Skeletal muscle tissue (tissue), 4 donors: ENCODE measurements around the gene OR4M1. TPM values are rescaled to one million over a fixed set of nuclear protein-coding genes. Genes with fewer than 3 reads are reported as not detected.
"Not testable (repeated sequence)": the region's sequence is repeated elsewhere in the genome, so short reads cannot be mapped to it uniquely, and the experiment has no call there.

Experiments used
- H3K27ac ChIP-seq: one replicate; pipeline ENCODE4 v1.7.0; 2013; ENCODE audit warnings: mild to moderate bottlenecking, low read depth, low read length, inconsistent platforms
- H3K27me3 ChIP-seq, 3 donors: one replicate each; pipeline ENCODE4 v1.7.0; 2013; ENCODE audit warnings: low read length in 3 of 3; ENCODE audit not compliant: control insufficient read depth in 3 of 3, insufficient read depth in 3 of 3
- H3K36me3 ChIP-seq, 3 donors: one replicate each; pipeline ENCODE4 v1.7.0; 2013; ENCODE audit warnings: low read length in 3 of 3; ENCODE audit not compliant: control insufficient read depth in 3 of 3, insufficient read depth in 3 of 3
- H3K4me1 ChIP-seq, 3 donors: one replicate each; pipeline ENCODE4 v1.7.0; 2013; ENCODE audit warnings: low read length in 3 of 3, mild to moderate bottlenecking in 3 of 3; ENCODE audit not compliant: control insufficient read depth in 3 of 3, insufficient read depth in 3 of 3
- H3K4me3 ChIP-seq, 3 donors: one replicate each; pipeline ENCODE4 v1.7.0; 2013; ENCODE audit warnings: low read length in 3 of 3
- H3K9ac ChIP-seq, 3 donors: one replicate each; pipeline ENCODE4 v1.7.0; 2013; ENCODE audit warnings: low read length in 3 of 3, mild to moderate bottlenecking in 3 of 3, moderate library complexity in 2 of 3, low read depth in 1 of 3
- H3K9me3 ChIP-seq, 3 donors: one replicate each; pipeline ENCODE4 v1.7.0; 2013; ENCODE audit warnings: low read length in 3 of 3; ENCODE audit not compliant: control insufficient read depth in 3 of 3
- total RNA-seq: library from RNA; depleted of rRNA; stranded (reverse); fragments of >200 nt; gene quantifications from one replicate; pipeline ENCODE4 v1.2.3, GENCODE V29; 2014
- donor health status: Osteomylitis.

OR4M1 gene, protein sequence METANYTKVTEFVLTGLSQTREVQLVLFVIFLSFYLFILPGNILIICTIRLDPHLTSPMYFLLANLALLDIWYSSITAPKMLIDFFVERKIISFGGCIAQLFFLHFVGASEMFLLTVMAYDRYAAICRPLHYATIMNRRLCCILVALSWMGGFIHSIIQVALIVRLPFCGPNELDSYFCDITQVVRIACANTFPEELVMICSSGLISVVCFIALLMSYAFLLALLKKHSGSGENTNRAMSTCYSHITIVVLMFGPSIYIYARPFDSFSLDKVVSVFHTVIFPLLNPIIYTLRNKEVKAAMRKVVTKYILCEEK
- total RNA-seq: not detected

DNA sequence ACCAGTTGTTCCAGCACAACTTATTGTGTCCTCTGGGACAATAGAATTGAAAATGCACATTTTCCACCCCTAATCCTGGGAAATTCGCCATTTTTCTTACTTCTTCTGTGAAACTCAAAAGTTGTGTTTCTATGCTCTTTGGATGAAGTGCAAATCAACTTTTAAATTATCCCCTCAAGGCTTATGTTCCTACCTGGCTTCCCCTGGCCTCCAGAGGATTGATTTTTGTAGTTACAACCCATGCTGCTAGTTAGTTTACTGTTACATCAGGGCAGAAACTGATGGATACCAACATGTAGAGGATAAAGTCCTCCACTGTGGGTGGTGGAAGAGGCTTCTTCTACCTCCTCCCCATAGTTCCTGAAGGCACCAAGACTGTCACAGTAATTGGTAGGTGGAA lies at the start of gene OR4M1:
Gene OR4M1 (plus strand): TSS at position 301 of the 400 bp plus-strand sequence. CDS start 6,819 bp downstream, outside the sequence.
- H3K9me3 ChIP-seq, H3K4me1 ChIP-seq, H3K36me3 ChIP-seq, H3K9ac ChIP-seq, H3K4me3 ChIP-seq, H3K27ac ChIP-seq, H3K27me3 ChIP-seq: not testable (repeated sequence)

DNA sequence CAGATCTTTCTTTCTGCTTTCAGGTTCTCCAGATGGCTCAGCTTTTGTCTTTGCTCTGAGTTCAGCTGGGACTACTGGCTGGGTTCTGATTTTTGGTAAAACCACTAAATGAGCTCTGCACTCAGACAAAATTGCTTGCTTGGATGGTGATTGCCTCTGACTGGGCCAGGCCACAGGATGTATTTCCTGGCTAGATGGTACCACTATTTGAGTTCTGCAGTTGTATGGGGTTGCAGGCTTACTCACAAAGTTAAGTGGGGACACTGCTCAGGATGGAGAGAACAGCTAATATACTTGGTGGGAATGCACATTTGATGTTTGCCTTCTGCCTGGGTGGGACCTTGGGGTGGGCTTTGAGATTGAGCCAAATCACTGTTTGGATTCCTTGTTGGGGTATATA lies 43.9 kb upstream of the OR4M1 start:
- H3K9ac ChIP-seq: no peak overlapping the region
- no peaks in the 10 kb centered on the region for H3K27me3 ChIP-seq
- H3K9me3 ChIP-seq: peaks cover 0 to 17% (median 7%) of the 10 kb centered on the region in 3 donors
- no peaks in the 10 kb centered on the region for H3K36me3 ChIP-seq
- H3K4me1 ChIP-seq: no peaks in the 10 kb centered on the region
- H3K27ac ChIP-seq: no peak overlapping the region
- no peak overlapping the region for H3K4me3 ChIP-seq

GRCh38 chr14:19729763-19730162 lies 43.5 kb upstream of the OR4M1 start:
- H3K9ac ChIP-seq: no peak overlapping the region
- H3K4me3 ChIP-seq: no peak overlapping the region
- H3K4me1 ChIP-seq: no peaks in the 10 kb centered on the region
- no peak overlapping the region for H3K27ac ChIP-seq
- H3K36me3 ChIP-seq: no peaks in the 10 kb centered on the region
- H3K27me3 ChIP-seq: no peaks in the 10 kb centered on the region
- peaks cover 0 to 17% (median 7%) of the 10 kb centered on the region in 3 donors for H3K9me3 ChIP-seq

GRCh38 chr14:19733893-19734292 lies 39.4 kb upstream of the OR4M1 start:
- H3K27ac ChIP-seq, H3K36me3 ChIP-seq, H3K9ac ChIP-seq, H3K4me1 ChIP-seq, H3K4me3 ChIP-seq, H3K27me3 ChIP-seq: not testable (repeated sequence)
- peaks cover 0 to 15% (median 7%) of the 10 kb centered on the region in 3 donors for H3K9me3 ChIP-seq

- no peak within 1 kb of the TSS for H3K4me3 ChIP-seq
- no peaks in the 10 kb centered on the region for H3K27me3 ChIP-seq
- no peaks in the 10 kb centered on the region for H3K4me1 ChIP-seq
- H3K27ac ChIP-seq: no peak within 1 kb of the TSS
- H3K36me3 ChIP-seq: no peaks in the 10 kb centered on the region
- no peak within 1 kb of the TSS for H3K9ac ChIP-seq
- peaks cover 0 to 7% (median 0%) of the 10 kb centered on the region in 3 donors for H3K9me3 ChIP-seq
Measured at GRCh38 chr14:19743256-19743655, 30.0 kb upstream of the OR4M1 start, which contains the start of gene OR4Q3. Gene OR4Q3 (plus strand): TSS chr14:19743571.

DNA sequence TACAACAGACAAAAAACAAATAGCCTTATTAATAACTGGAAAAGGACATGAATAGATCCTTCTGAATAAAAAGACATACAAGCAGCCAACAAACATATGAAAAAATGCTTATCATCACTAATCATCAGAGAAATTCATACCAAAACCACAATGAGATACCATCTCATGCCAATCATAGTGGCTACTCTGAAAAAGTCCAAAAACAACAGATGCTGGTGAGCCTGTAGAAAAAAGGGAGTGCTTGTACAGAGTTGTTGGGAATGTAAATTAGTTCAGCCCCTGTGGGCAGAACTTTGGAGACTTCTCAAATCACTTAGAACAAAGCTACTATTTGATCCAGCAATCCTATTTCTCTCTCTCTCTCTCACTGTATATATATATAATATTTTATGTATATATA lies 21.0 kb upstream of the OR4M1 start:
- H3K27me3 ChIP-seq: not testable (repeated sequence)

DNA sequence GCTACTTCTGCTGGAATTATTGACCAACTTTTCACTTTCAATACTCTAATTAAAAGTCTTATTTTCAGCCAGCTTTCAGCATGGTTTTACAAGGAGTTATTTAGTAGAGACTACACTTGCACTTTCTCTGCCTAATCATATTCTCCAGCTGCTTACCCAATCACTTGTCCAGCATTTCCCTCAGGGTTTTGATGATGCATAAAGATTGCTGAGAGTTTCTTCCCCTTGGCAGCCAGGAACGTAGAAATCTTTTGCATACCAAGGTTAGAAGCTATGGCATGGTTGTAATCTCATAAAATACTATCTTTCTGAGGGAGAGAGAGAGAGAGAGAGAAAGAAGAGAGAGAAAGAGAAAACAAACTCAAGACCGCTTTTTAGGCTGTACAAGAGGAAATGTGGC lies 19.1 kb upstream of the OR4M1 start:
- H3K9ac ChIP-seq: no peak overlapping the region
- no peak overlapping the region for H3K4me3 ChIP-seq
- H3K27me3 ChIP-seq: no peaks in the 10 kb centered on the region
- no peaks in the 10 kb centered on the region for H3K4me1 ChIP-seq
- H3K9me3 ChIP-seq: peaks cover 0 to 2% (median 0%) of the 10 kb centered on the region in 3 donors
- no peaks in the 10 kb centered on the region for H3K36me3 ChIP-seq
- no peak overlapping the region for H3K27ac ChIP-seq

More for the DNA sequence above, 21.0 kb upstream of the OR4M1 start:
- H3K4me1 ChIP-seq, H3K36me3 ChIP-seq, H3K27ac ChIP-seq, H3K4me3 ChIP-seq, H3K9ac ChIP-seq, H3K9me3 ChIP-seq: not testable (repeated sequence)

- H3K36me3 ChIP-seq, H3K9me3 ChIP-seq, H3K27me3 ChIP-seq, H3K9ac ChIP-seq, H3K4me1 ChIP-seq, H3K4me3 ChIP-seq, H3K27ac ChIP-seq: not testable (repeated sequence)
Measured at GRCh38 chr14:19771491-19771890, 1.8 kb upstream of the OR4M1 start.

DNA sequence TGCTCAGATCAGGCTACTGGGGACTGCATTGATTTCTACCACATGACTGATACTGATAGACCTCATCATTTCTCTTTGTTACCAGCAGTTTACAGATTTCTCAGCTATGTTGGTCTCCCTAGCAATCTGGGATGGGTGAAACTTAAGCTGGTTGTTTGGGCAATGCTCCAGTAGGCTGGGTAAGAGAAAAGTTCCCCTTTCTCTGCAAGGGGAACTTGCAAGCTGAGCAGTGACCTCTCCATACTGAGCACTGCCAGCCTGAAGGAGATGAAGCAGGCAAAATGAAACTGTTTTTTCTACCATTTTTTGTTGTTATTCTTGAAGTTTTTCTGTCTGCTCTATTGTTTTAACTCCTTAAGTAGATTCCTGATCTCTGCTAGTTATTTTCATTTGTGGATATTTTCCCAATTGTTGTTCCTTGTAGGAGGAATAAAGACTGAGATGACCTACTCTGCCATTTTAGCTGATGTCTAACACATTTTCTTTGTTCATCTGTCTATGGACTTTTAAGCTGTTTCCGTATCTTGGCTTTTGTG lies 1.3 kb upstream of the OR4M1 start:
- no peak overlapping the region for H3K9ac ChIP-seq
- peaks cover 0 to 4% (median 3%) of the 10 kb centered on the region in 3 donors for H3K9me3 ChIP-seq
- no peaks in the 10 kb centered on the region for H3K36me3 ChIP-seq
- no peaks in the 10 kb centered on the region for H3K4me1 ChIP-seq
- no peak overlapping the region for H3K27ac ChIP-seq
- no peak overlapping the region for H3K4me3 ChIP-seq
- H3K27me3 ChIP-seq: no peaks in the 10 kb centered on the region

DNA sequence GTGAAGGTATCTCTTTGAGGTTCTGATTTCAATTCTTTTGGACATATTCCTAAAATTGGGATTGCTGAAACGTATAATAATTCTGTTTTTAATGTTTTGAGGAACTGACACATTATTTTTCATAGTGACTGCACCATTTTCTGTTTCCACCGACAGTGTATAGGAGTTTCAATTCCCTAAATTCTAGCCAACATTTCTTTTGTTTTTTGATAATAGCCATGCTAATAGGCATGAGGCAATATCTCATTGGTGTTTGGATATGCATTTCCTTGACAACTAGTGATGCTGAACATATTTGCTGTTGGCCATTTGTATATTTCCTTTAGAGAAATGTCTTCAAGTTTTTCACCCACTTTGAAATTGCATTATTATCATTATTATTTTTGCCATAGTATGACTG lies 850 bp upstream of the OR4M1 start:
- H3K9me3 ChIP-seq, H3K4me1 ChIP-seq, H3K9ac ChIP-seq, H3K4me3 ChIP-seq, H3K36me3 ChIP-seq, H3K27me3 ChIP-seq, H3K27ac ChIP-seq: not testable (repeated sequence)
